UCSD-AML1 (cell line): ENCODE data around the gene TNS3.
"Not testable (repeated sequence)": the region's sequence is repeated elsewhere in the genome, so short reads cannot be mapped to it uniquely, and the experiment has no call there.

ENCODE experiments used
- DNase-seq: peaks from one replicate; lab custom pipeline; 2025; ENCODE audit not compliant: unreplicated experiment; lab: John Stamatoyannopoulos, UW

TNS3 gene

DNA sequence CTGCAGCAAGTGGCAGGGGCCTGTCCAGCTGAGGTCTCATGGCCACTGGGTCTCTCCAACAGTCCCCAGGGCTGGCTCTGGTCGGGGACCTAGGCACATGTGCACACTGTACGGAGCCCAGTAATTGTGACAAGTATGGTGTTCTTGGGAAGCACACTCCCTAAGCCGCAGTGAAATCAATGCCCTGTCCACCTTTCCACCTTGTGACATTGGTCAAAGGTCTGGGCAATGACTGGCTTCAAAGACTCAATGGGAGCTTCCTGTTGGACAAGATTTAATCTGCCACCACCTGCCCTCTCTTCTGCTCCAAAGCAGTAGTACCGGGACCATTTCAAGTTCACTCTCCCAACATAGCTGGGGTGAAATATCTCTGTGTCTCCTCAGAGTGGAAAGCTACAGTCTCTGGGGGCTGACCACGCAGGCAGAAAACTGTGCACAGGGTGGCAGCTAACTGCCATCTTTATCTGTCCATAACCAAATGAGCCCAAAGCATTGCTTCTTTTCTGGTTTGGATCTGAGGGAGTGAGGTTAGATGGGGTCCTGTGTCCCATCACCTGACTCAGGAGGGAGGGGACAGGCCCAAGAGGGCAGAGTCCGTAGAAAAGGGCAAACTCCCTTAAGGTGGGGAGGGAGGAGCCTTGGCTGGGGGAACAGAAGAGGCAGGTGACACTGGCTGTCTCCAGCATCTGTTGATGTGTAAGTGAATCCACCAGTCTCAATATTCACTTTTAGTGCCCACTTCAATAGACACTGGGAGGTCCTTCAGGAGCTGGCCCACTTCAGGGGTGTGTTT is 307.7 kb downstream of the TNS3 start:
- no peak for DNase-seq

GRCh38 chr7:47273088-47273487 is 308.8 kb downstream of the TNS3 start:
- no peak for DNase-seq

DNA sequence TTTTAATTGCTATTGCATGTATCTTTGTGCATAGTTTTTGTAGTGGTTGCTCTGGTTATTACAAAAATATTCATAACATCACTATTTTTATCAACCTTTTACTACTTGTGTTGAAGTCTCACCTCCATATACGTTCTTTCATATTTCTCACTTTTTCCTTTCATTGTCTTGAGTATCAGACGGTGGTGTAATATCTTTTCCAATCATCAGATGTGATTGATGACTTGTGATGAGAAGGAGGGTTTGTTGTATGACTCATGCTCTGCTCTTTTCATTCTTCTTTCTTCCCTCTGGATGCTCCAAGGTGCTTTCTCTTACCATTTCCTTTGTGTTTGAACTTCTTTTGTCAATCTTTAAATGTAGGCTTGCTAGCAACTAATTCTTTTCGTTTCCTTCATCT is 310.2 kb downstream of the TNS3 start:
- no peak for DNase-seq

DNA sequence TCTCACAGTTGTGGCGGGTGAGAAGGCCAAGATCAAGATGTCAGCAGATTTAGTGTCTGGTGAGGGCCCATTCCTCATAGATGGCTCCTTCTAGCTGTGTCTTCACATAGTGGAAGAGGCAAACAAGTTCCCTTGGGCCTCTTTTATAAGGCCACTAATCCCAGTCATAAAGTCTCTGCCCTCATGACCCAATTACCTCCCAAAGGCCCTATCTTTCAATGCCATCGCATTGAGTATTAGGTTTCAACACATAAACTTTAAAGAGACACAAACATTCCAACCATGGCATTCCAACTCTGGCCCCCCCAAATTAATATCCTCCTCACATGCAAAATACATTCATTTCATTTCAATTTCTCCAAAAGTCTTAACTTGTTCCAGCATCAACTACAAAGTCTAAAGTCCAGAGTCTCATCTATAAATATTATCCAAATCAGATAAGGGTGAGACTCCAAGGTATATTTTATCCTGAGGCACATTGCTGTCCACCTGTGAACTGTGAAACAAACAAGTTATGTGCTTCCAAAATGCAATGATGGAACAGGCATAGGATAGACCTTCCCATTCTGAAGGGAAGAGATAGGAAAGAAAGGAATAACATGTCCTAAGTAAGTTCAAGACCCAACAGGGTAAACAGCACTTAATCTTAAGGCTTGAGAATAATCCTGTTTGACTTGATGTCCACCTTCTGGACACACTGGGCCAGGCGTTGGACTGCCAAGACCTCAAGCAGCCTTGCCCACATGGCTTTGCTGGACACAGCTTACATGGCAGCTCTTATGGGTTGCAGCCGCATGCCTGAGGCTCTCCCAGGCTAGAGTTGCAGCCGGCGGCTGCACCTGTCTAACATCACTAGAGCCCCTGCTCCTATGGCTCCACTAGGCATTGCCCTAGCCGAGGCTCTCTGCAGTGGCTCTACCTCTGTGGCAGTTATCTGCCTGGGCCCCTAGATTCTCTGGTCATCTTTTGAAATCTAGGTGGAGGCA is 312.8 kb downstream of the TNS3 start:
- DNase-seq: no peak

- DNase-seq: no peak
These were observed 314.6 kb downstream of the TNS3 start for GRCh38 chr7:47267346-47267745.

DNA sequence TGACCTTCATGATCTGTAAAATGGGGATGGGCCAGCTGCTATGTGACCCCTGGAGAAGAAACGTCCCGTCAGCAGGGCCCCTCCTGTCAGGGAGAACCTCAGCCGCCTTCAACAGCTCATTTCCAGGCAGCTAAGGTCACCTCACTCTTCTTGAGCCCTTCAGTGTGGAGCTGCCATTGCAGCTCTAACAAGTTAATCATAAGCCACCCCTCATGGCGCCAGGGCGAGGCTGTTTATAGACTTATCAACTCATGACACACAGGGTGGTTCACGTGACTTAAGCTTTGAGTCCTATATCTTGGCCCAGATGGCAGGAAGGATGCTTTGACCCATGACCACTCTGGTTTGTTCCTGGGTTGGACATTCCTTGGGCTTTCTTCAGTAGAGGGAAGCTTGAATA is 315.1 kb downstream of the TNS3 start:
- no peak for DNase-seq

DNA sequence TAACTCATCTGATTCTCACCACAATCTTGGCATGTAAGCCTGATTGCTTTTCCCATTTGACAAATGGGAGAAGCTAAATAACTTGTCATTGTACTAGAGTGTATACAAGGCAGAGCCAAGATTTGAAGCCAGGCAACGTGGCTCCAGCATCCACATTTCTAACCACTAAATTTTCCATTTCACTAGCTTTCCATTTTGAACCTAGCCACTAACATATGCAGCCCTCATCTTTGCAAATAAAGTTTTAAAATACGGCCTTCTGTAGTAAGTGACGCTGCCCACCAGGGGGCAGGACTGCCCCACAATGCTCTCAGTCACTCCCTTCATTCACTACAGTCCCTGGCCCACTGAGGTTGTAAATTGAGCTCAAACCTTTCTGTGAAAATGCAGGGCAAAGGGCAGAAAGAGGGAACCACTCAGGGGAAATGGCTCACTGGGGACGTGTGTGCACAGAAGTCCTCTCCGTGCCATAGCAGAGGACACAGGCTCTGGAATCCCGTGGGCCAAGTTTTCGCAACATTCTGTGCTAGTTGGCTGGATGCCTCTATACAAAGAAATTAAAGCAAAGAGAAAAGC is 315.7 kb downstream of the TNS3 start:
- peak; percentile 43 for DNase-seq

DNA sequence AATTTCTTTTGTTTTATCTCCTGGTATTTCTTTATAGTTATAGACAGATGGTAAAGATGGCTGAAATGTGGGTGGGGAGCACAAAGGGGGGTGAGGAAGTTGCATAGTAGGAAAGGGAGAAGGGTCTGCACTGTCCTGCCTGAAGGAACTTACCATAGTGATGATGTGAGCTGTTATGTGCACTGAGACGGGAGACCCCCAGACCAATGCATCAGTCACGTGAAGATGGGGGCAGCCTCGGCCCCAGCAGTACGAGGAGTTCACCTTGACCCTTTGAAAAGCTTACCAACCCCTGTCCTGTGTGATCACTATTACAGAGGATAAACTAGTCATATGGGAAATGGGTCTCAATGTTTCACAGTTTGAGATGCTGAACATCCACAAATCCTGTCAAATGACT is 316.3 kb downstream of the TNS3 start:
- DNase-seq: no peak

DNA sequence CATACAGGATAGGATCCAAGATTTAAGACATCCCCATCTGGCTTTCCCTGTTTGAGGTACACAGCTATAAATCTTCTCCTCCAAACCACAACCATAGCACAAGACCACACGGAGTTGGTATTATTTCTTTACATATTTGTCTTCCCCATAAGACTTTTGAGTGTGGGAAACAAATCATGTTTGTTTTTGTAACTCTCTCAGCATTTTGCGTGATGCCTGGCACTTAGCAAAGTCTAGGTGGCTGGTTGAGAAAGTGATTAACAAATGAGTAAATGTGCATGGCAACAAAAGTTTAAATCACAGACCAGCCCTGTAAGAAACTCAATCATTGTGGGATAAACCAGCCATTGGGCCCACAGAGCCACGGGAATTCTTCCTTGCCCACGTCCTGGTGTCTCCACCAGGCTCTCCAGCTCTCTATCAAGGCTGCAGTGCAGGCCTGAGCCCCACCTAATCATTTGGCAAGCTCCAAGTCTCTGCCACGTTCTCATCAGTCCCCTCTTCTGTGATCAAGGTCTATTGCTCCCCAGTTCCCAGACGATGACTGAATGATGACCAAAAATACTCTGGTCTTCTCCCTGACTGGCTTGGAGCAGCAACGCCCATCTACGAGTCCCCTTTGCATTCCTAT is 317.8 kb downstream of the TNS3 start:
- no peak for DNase-seq

- DNase-seq: no peak
These were observed 319.0 kb downstream of the TNS3 start for GRCh38 chr7:47262881-47263280.

DNA sequence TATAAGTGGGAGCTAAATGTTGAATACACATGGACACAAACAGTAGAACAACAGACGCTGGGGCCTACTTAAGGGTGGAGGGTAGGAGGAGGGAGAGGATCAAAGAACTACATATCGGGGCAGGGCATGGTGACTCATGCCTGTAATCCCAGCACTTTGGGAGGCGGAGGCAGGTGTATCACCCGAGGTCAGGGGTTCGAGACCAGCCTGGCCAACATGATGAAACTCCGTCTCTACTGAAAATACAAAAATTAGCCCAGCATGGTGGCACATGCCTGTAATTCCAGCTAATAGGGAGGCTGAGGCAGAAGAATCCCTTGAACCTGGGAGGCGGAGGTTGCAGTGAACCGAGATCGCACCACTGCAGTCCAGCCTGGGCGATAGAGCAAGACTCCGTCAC is 319.8 kb downstream of the TNS3 start:
- DNase-seq: not testable (repeated sequence)

- DNase-seq: no peak
These were observed 321.6 kb downstream of the TNS3 start for GRCh38 chr7:47260270-47260669.

GRCh38 chr7:47259682-47260081 is 322.2 kb downstream of the TNS3 start:
- no peak for DNase-seq

DNA sequence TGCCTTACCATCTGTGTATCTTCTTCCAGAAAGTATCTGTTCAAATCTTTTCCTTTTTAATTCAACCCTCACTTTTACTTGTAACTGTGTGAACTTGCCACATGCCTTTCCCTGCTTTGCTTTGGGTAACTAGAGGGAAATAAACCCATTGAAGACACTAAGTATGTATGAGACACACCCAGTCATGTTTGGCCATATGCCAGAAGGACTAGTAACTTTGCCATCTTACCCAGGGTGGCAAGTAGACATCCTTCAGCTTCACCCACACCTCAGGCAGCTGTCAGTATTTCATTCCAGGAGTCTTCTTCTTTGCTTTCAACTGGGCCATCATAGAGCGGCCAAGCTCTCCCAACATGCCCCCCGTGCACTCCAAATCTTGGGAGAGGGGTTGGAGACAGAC is 323.1 kb downstream of the TNS3 start:
- no peak for DNase-seq

DNA sequence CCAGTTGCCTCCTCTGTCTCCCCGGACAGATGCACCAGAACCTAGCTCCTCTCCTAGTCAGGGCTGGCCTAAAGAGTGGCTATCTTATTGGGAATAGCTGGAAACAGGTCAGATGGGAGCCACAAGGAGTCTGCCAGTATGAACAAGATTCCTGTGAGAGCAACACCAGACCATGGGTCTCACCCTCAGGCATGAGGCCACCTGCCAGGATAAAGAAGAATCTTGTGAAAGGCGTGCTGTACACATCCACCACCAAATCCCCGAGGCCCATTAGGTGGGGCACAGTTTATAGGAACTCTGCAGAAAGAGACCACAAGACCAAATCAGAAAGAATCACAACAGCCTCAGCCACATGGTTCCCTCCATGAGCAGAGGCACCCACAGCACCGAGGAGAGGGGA is 325.9 kb downstream of the TNS3 start:
- DNase-seq: no peak

DNA sequence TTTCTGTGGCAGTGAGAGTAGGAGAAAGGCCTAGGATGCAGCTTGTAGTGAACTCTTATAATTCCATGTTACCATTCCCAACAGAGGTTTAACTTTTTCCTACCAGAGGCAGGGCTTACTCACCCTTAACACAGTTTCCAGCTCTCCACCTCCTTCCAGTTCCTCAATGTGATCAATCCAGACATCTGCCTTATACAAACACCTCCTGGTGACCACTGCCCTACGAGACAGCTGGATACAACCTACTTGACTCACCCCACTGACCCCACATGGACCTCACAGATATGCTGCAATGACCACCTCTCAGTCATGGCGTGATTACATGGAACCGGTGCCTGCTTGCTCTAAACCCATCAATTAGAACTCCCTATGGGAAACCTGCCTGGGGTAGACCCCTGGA is 326.5 kb downstream of the TNS3 start:
- no peak for DNase-seq

DNA sequence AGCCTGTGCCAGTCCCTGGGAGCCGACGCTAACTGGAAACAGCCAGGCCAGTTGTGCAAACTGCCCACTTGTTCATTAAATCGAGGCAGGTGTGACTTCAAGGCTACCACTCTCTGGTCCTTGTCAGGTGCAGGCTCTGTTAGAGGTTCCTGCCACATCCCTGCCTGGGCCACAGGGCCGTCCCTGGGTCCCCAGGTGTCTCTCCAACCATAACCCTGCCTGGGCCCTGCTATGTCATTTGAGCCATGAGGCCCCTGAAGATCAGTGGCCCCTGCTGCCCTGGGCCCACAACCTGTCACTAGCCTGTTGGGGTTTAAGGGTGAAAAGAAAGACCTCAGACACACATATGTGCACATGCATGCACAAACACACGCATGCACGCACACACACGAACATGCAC is 326.9 kb downstream of the TNS3 start:
- DNase-seq: no peak

GRCh38 chr7:47254081-47254977 is 327.6 kb downstream of the TNS3 start:
- DNase-seq: peak; percentile 64

GRCh38 chr7:47253650-47254080 is 328.2 kb downstream of the TNS3 start:
- peak; percentile 25 for DNase-seq

GRCh38 chr7:47252675-47253074 is 329.2 kb downstream of the TNS3 start:
- no peak for DNase-seq
